ENCODE data around the gene IMPG2. TPM values are rescaled to one million over a fixed set of nuclear protein-coding genes. Genes with fewer than 3 reads are reported as not detected.
A peak's percentile ranks its signal among the peaks of the same experiment; 100 is the strongest.

Gene IMPG2
- total RNA-seq, 3 donors from 2014 or later: 0.03 to 0.05 (median 0.05) TPM

- Mint-ChIP-seq H3K27me3 (ENCODE audit: low read depth) (no peaks in the 10 kb centered on the region), H3K4me3 (no peak overlapping the region), H3K9me3 (no peaks in the 10 kb centered on the region), H3K4me1 (ENCODE audit: low read depth) (no peaks in the 10 kb centered on the region), H3K36me3 (ENCODE audit: insufficient read depth) (peaks cover 25% of the 10 kb centered on the region)
- DNase-seq (no peak), ATAC-seq (no peak)
Observed at GRCh38 chr3:101240719-101241399, 79.5 kb downstream of the IMPG2 start.

DNA sequence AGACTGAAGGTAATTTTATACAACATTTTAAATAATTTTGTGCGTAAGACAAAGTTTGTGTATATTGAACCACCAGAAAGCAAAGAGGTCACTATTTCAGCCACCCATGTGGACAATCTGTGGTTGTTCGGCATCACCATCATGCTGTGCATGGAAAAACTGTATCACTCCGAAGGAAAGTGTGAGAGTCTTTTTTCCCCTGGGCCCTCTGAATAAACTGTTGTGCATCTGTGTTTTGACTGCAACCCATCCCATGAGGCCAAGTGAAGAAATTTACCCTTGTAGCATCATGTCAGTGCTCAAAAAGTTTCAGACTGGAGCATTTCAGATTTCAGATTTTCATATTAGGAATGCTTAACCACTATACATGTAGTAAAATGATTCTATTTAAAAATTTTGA, 85.3 kb downstream of the IMPG2 start:
- Mint-ChIP-seq H3K4me1 (ENCODE audit: low read depth) (no peaks in the 10 kb centered on the region), H3K27me3 (ENCODE audit: low read depth) (no peaks in the 10 kb centered on the region), H3K4me3 (no peak overlapping the region), H3K36me3 (ENCODE audit: insufficient read depth) (peaks cover 7% of the 10 kb centered on the region), H3K9me3 (no peaks in the 10 kb centered on the region)
- DNase-seq: no peak
- ATAC-seq: no peak

DNA sequence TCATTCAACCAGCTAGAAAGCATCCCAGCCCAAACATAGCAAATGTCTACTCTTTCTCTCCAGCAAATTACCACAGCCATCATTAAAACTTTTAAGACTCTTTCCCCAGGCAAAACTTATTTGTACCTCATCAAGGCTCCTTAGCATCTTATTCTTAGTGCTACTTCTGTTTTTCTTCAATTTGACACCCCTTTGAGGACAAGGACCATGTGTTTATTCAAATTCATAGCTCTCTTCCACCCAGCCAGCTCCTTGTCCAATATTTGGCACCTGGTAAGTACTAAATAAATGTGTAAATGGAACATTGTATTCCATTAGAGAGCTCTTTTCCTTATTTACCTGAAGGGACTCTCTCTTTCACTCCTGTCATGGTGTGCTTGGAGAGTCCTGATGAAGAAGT, 89.8 kb downstream of the IMPG2 start:
- Mint-ChIP-seq H3K9me3 (no peaks in the 10 kb centered on the region), H3K36me3 (ENCODE audit: insufficient read depth) (peaks cover 1% of the 10 kb centered on the region), H3K4me1 (ENCODE audit: low read depth) (no peaks in the 10 kb centered on the region), H3K4me3 (no peak overlapping the region), H3K27me3 (ENCODE audit: low read depth) (no peaks in the 10 kb centered on the region)
- ATAC-seq (no peak), DNase-seq (no peak)

DNA sequence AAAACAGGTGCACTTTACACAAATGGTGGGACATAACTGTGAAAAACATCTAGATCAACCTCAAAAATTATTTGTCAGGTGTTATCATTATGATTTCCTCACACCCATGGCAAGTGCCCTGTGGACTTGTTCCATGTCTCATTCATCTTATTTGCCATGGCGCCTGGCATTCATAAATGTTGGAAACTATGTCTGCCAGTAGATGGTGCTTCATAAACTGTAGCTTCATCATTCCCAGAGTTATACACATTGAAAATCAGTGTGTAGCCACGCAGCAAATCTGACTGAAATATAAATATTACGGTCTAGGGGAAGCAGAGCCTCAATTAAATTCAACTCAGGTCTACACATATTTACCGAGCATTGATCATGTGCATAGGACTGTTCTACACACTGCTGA, 90.7 kb downstream of the IMPG2 start:
- H3K27me3 Mint-ChIP-seq (ENCODE audit: low read depth): no peaks in the 10 kb centered on the region
- DNase-seq: no peak
- no peak overlapping the region for H3K4me3 Mint-ChIP-seq
- no peaks in the 10 kb centered on the region for H3K36me3 Mint-ChIP-seq (ENCODE audit: insufficient read depth)
- H3K9me3 Mint-ChIP-seq: no peaks in the 10 kb centered on the region
- H3K4me1 Mint-ChIP-seq (ENCODE audit: low read depth): no peaks in the 10 kb centered on the region
- no peak for ATAC-seq

DNA sequence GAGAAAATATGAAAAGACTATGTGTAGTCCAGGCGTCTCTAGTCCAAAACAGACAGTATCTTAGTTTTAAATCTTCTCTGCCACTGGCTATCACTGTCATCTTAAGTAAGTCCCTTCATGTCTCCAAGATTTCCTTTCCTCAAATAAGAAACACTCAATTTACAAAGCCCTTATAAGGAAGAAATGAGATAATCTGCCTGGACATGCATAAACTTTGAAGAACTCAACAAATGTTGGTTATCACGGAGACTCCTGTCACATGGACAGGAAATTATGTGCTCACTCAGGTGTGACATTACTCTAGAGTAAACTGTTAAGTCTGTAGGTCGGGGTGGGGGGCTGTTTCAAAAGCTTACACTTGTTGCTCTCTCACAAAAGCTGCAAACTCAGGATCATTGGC, 91.9 kb downstream of the IMPG2 start:
- no peaks in the 10 kb centered on the region for H3K9me3 Mint-ChIP-seq
- H3K36me3 Mint-ChIP-seq (ENCODE audit: insufficient read depth): no peaks in the 10 kb centered on the region
- ATAC-seq: no peak
- H3K4me3 Mint-ChIP-seq: no peak overlapping the region
- H3K27me3 Mint-ChIP-seq (ENCODE audit: low read depth): no peaks in the 10 kb centered on the region
- no peak for DNase-seq
- no peaks in the 10 kb centered on the region for H3K4me1 Mint-ChIP-seq (ENCODE audit: low read depth)

- Mint-ChIP-seq H3K36me3 (ENCODE audit: insufficient read depth) (peaks cover 2% of the 10 kb centered on the region), H3K4me3 (no peak overlapping the region), H3K9me3 (no peaks in the 10 kb centered on the region), H3K4me1 (ENCODE audit: low read depth) (peaks cover 4% of the 10 kb centered on the region), H3K27me3 (ENCODE audit: low read depth) (no peaks in the 10 kb centered on the region)
- ATAC-seq: no peak
- no peak for DNase-seq
Observed at GRCh38 chr3:101224739-101225138, 95.6 kb downstream of the IMPG2 start.

DNA sequence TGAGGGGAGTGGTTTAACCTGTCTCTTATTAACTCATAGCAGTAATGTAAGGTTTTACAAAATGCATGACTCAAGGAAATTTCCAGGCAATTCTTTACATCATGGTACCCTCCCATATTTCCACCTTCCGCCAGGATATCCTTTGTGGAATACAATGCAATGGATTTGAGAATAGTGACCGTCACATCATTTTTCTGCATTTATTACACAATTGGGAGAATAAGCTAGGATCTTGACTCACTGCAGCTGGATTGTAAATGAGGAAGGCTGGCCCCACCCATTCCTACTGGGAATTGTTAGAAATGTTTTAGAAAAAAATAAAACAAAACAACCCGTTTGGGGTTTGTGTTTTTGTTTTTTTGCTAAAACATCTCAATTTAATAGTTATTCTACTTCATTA, 97.4 kb downstream of the IMPG2 start:
- H3K27me3 Mint-ChIP-seq (ENCODE audit: low read depth): no peaks in the 10 kb centered on the region

DNA sequence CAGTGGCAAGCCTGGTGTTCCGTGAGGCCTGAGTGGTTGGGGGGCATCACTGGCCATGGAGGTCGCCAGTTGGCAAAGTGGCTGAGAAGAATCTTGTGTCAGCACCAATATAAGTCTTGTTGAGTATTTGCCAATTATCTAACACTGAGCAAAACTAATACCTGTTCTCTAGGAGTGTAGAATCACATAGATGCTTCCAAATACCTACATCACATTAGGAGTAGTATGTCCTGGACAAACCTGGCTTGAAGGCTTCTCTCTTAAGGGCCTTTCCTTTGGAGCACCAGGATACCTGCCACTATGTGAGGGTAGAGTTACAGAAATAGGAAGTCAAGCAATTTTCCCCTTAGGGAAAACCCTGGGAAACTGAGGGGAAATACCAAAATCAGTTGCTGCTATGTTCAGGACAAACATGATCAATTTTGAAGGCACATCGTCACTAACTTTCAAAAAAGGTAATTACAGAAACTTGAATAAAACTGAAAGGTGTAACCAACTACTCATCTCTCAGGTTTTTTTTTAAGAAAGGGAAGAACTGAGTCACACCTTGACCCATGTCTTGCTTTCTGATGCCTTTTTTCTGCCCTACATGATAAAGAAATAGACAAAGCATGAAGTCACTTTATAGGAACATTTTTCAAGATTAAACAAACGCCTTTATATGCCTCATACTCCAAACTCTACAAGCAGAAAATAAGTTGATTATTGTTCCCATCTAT, 100.4 kb downstream of the IMPG2 start:
- DNase-seq (no peak), ATAC-seq (peak; percentile 37 to 52)
- no peak overlapping the region for H3K4me3 Mint-ChIP-seq
- peaks cover 5% of the 10 kb centered on the region for H3K9me3 Mint-ChIP-seq
- H3K36me3 Mint-ChIP-seq (ENCODE audit: insufficient read depth): peaks cover 2% of the 10 kb centered on the region
- no peaks in the 10 kb centered on the region for H3K27me3 Mint-ChIP-seq (ENCODE audit: low read depth)
- peaks cover 4% of the 10 kb centered on the region for H3K4me1 Mint-ChIP-seq (ENCODE audit: low read depth)

More for the DNA sequence above, 97.4 kb downstream of the IMPG2 start:
- Mint-ChIP-seq H3K4me3 (no peak overlapping the region), H3K4me1 (ENCODE audit: low read depth) (peaks cover 4% of the 10 kb centered on the region), H3K36me3 (ENCODE audit: insufficient read depth) (peaks cover 2% of the 10 kb centered on the region), H3K9me3 (peaks cover 5% of the 10 kb centered on the region)
- no peak for DNase-seq
- no peak for ATAC-seq

GRCh38 chr3:101217472-101218245, 102.7 kb downstream of the IMPG2 start:
- peaks cover 2% of the 10 kb centered on the region for H3K36me3 Mint-ChIP-seq (ENCODE audit: insufficient read depth)
- ATAC-seq: no peak
- no peak for DNase-seq
- H3K4me3 Mint-ChIP-seq: no peak overlapping the region
- H3K27me3 Mint-ChIP-seq (ENCODE audit: low read depth): no peaks in the 10 kb centered on the region
- H3K9me3 Mint-ChIP-seq: peaks cover 14% of the 10 kb centered on the region
- H3K4me1 Mint-ChIP-seq (ENCODE audit: low read depth): peaks cover 4% of the 10 kb centered on the region

DNA sequence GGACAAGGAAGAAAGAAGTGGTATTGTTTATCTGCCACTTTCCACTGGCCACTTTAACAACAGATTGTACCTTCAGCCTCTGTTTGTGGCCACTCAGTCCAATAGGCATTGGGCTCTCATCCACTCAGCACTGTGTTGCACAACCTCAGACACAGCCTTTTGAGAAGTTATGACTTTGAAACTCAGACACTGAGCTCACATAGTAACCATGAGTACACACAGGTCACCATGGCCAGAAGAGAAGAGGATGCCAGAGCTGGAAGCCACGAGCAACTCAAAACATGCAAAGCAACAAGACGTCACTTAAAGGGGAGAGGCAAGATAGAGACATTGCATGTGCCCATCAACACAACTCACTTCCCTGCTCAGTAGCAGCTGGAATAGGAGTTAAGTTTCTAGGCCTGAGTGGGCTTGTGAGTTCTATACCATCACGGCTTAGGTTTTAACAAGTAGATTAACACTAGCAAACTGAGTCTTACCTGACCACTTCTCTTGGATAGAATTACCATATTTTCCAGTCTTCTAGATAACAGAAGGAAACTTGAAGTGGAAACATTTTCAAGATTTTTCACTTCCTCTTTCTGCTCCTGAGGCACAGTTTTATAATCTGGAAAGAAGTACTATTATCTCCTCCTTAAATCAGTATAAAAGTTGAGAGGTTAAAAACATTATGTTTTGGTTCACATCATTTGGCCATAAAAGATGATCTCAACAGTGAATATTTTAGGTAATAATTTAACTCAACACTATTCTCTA, 103.5 kb downstream of the IMPG2 start:
- DNase-seq: no peak
- ATAC-seq: no peak

DNA sequence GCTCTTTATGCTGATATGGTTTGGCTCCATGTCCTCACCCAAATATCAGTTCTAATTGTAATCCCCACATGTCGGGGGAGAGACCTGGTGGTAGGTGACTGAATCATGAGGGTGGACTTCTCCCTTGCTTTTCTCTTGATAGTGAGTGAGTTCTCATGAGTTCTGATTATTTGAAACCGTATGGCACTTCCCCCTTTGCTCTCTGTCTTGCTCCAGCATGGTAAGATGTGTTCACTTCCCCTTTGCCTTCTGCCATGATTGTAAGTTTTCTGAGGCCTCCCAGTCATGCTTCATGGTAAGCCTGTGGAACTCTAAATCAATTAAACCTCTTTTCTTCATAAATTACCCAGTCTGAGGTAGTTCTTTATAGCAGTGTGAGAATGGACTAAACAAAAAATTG, 107.6 kb downstream of the IMPG2 start:
- Mint-ChIP-seq H3K27me3 (ENCODE audit: low read depth) (peaks cover 3% of the 10 kb centered on the region), H3K4me1 (ENCODE audit: low read depth) (no peaks in the 10 kb centered on the region), H3K36me3 (ENCODE audit: insufficient read depth) (no peaks in the 10 kb centered on the region), H3K4me3 (no peak overlapping the region), H3K9me3 (peaks cover 8% of the 10 kb centered on the region)
- ATAC-seq (no peak), DNase-seq (no peak)

More for the DNA sequence above, 103.5 kb downstream of the IMPG2 start:
- no peaks in the 10 kb centered on the region for H3K27me3 Mint-ChIP-seq (ENCODE audit: low read depth)
- H3K36me3 Mint-ChIP-seq (ENCODE audit: insufficient read depth): no peaks in the 10 kb centered on the region
- peaks cover 14% of the 10 kb centered on the region for H3K9me3 Mint-ChIP-seq
- H3K4me3 Mint-ChIP-seq: no peak overlapping the region
- peaks cover 4% of the 10 kb centered on the region for H3K4me1 Mint-ChIP-seq (ENCODE audit: low read depth)

DNA sequence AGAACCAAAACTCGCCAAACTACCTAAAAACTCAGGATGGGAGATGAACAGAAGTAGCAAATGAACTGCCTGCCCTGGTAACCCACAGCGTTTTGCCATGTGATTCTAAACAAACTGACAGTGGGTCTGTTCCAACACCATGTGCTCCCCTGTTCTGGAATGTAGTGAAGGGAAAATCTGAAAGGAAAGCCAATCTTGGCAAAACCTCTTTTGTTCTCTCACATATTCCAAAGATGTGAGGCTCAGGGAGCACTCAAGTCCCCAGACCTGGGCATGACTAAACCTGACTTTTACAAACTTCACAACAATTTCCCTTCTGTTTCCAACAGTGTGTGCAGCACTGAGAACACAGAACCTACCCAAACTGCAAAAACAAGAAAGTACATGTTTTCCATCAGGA, 116.1 kb downstream of the IMPG2 start:
- Mint-ChIP-seq H3K36me3 (ENCODE audit: insufficient read depth) (no peaks in the 10 kb centered on the region), H3K27me3 (ENCODE audit: low read depth) (peaks cover 20% of the 10 kb centered on the region), H3K4me3 (no peak overlapping the region), H3K4me1 (ENCODE audit: low read depth) (no peaks in the 10 kb centered on the region), H3K9me3 (no peaks in the 10 kb centered on the region)
- DNase-seq (no peak), ATAC-seq (no peak)

DNA sequence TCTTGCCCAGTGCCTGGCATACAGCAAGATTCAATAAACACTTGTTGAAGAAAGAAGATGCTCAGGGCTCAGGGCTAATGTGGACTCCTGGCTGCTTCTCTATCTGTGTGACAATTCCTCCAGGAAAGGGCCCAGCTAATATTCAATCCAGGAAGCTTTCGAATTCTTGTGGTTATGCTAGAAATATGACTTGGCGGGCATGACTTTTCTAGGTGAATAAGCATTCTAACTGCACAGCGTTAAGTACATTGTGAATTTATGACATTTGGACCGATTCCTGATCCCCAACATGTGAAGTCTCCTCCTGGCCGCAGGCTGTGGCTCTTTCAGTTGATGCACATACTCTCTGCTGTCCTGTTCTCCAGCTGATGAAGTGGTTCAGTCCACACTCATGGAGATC, 117.0 kb downstream of the IMPG2 start:
- Mint-ChIP-seq H3K9me3 (no peaks in the 10 kb centered on the region), H3K4me1 (ENCODE audit: low read depth) (no peaks in the 10 kb centered on the region), H3K27me3 (ENCODE audit: low read depth) (peaks cover 18% of the 10 kb centered on the region), H3K4me3 (no peak overlapping the region), H3K36me3 (ENCODE audit: insufficient read depth) (no peaks in the 10 kb centered on the region)
- ATAC-seq (no peak), DNase-seq (no peak)

DNA sequence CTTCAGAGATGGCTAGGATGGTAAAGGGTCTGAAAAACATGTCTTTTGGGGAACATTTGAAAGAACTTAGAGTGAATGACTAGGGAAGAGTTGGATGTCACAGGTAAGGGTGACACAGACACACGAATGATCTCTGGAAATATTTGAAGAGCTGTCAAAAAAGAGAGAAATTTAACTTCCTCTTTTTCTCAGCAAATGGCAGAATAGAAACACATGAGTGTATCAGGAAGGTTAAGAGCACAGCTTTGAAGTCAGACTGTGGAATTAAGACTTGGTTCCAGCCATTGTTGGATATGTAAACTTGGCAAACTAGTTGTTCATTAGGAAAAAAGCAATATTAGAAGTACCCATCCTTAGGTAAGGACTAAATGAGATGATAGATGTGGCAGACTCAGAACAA, 117.7 kb downstream of the IMPG2 start:
- no peak overlapping the region for H3K4me3 Mint-ChIP-seq
- no peaks in the 10 kb centered on the region for H3K36me3 Mint-ChIP-seq (ENCODE audit: insufficient read depth)
- DNase-seq: no peak
- H3K9me3 Mint-ChIP-seq: no peaks in the 10 kb centered on the region
- H3K27me3 Mint-ChIP-seq (ENCODE audit: low read depth): peaks cover 20% of the 10 kb centered on the region
- no peaks in the 10 kb centered on the region for H3K4me1 Mint-ChIP-seq (ENCODE audit: low read depth)
- ATAC-seq: no peak
